Measurements from ENCODE around the gene LTB4R2.

- TF ChIP-seq CTCF (IDR thresholded peaks at IDR 0.05; ENCODE audit: extremely low read depth in 1 of 2, insufficient read depth in 1 of 2, low read depth in 1 of 2, low read length in 2 of 2) (no peak), POLR2AphosphoS5 (IDR thresholded peaks at IDR 0.05; ENCODE audit: insufficient read depth, low read depth, low read length) (peak; percentile 44), POLR2A (IDR thresholded peaks at IDR 0.05; ENCODE audit: low read depth, low read length) (peak; percentile 24), EZH2 (IDR thresholded peaks at IDR 0.05; ENCODE audit: borderline replicate concordance, low read depth, low read length, severe bottlenecking) (no peak), JUN (IDR thresholded peaks at IDR 0.05; ENCODE audit: borderline replicate concordance, insufficient read depth, insufficient read length, low read depth) (no peak)
Measured at GRCh38 chr14:24335461-24336171, 25.7 kb downstream of the LTB4R2 start.

Measured in endothelial cell of umbilical vein (primary cell).